HepG2 (cell line): ENCODE data around the gene PCDHB9. TPM values are rescaled to one million over a fixed set of nuclear protein-coding genes. Genes with fewer than 3 reads are reported as not detected.
A peak's percentile ranks its signal among the peaks of the same experiment; 100 is the strongest.

Experiments
- ATAC-seq: fragments of 200-7000 bp; cut with Tn5 transposase; 3 replicates; pipeline ENCODE4 v1.9.1; 2020; ENCODE audit warnings: mild to moderate bottlenecking, moderate library complexity
- BruUV-seq: library from RNA; stranded (reverse); fragments of 400-500 nt; replicated peaks from 2 replicates; lab custom pipeline; 2021; lab: Mats Ljungman, UMichigan
- CTCF ChIA-PET: fragments of 300-600 bp; formaldehyde crosslinking; extraction: SDS; loops from one replicate; lab custom pipeline; 2021; ENCODE audit warnings: low total read pairs, inconsistent platforms, low intra/inter-chr PET ratio; lab: Yijun Ruan, JAX
- POLR2A ChIA-PET: fragments of 350-600 bp; sonication (Branson Sonifier 250); formaldehyde crosslinking; loops from one replicate; lab custom pipeline; 2020; ENCODE audit warnings: antibody characterized with exemption, inconsistent platforms; lab: Yijun Ruan, JAX
- DNase-seq: peaks from one replicate; pipeline ENCODE4 v3.0.0-alpha.2; 2015; ENCODE audit warnings: low spot score
- FAIRE-seq: peaks from 3 replicates; lab custom pipeline; 2011; peaks lifted over from hg19 to GRCh38; lab: Jason Lieb, UNC
- H2AFZ ChIP-seq: one replicate; pipeline ENCODE4 v1.6.1; 2011; ENCODE audit warnings: low read length, inconsistent platforms
- H3K27ac ChIP-seq: fragments of 300-600 bp; 3 replicates; pipeline ENCODE4 v1.8.0; 2011; ENCODE audit warnings: mixed run types, mild to moderate bottlenecking, mixed read lengths, low read length, inconsistent platforms; ENCODE audit not compliant: insufficient read depth; ENCODE audit errors: extremely low read length
- H3K27me3 ChIP-seq, 2 experiments: fragments of 200-600 bp in 1 of 2; 2 replicates in 1 of 2; 3 replicates in 1 of 2; pipeline versions ENCODE4 v1.6.0 to v1.8.0; 2011; ENCODE audit warnings: low read length in 2 of 2, mild to moderate bottlenecking in 2 of 2, moderate library complexity in 2 of 2, inconsistent platforms in 1 of 2; ENCODE audit not compliant: insufficient read depth in 2 of 2, control insufficient read depth in 1 of 2
- H3K36me3 ChIP-seq, 2 experiments: fragments of 200-600 bp in 1 of 2; replicated peaks in 1 of 2; 2 replicates in 1 of 2; 3 replicates in 1 of 2; pipeline versions ENCODE4 v1.5.1 to v1.8.0; 2011; ENCODE audit warnings: low read length in 2 of 2, inconsistent platforms in 1 of 2; ENCODE audit not compliant: insufficient read depth in 2 of 2, control insufficient read depth in 1 of 2
- H3K4me1 ChIP-seq: 2 replicates; pipeline ENCODE4 v1.5.1; 2012; ENCODE audit warnings: low read length, inconsistent platforms; ENCODE audit not compliant: insufficient read depth
- H3K4me2 ChIP-seq: 2 replicates; pipeline ENCODE4 v1.6.0; 2011; ENCODE audit warnings: low read depth, low read length, inconsistent platforms
- H3K4me3 ChIP-seq, 3 experiments: fragments of 200-600 bp in 1 of 3; sonication (generic), shearing (Covaris generic) in 1 of 3; replicated peaks in 1 of 3; 2 replicates each; pipeline ENCODE4 v1.5.1; 2011 to 2016; ENCODE audit warnings: low read length in 3 of 3, inconsistent platforms in 2 of 3, low read depth in 2 of 3, mild to moderate bottlenecking in 2 of 3, control low read depth in 1 of 3, mixed read lengths in 1 of 3; ENCODE audit not compliant: insufficient read depth in 1 of 3
- H3K79me2 ChIP-seq: one replicate; pipeline ENCODE4 v1.6.1; 2011; ENCODE audit warnings: low read length, inconsistent platforms; ENCODE audit not compliant: insufficient read depth
- H3K9ac ChIP-seq: 2 replicates; pipeline ENCODE4 v1.6.0; 2011; ENCODE audit warnings: mild to moderate bottlenecking, low read depth, low read length, inconsistent platforms; ENCODE audit not compliant: insufficient read depth
- H3K9me3 ChIP-seq: 2 replicates; pipeline ENCODE4 v1.5.1; 2012; ENCODE audit warnings: mild to moderate bottlenecking, low read length
- H4K20me1 ChIP-seq: 2 replicates; pipeline ENCODE4 v1.6.0; 2011; ENCODE audit warnings: inconsistent platforms, mild to moderate bottlenecking, low read length, moderate library complexity; ENCODE audit not compliant: insufficient read depth
- CTCF ChIP-seq: sonication (generic); formaldehyde crosslinking; IDR thresholded peaks from 2 replicates; pipeline ENCODE4 v1.5.0; 2020; ENCODE audit warnings: mild to moderate bottlenecking, missing genetic modification reagents, moderate library complexity
- FOSL1 ChIP-seq: sonication (generic); formaldehyde crosslinking; IDR thresholded peaks from 2 replicates; pipeline ENCODE4 v1.9.0; 2021; ENCODE audit warnings: missing genetic modification reagents, borderline replicate concordance
- HINFP ChIP-seq: sonication (generic); formaldehyde crosslinking; IDR thresholded peaks from 2 replicates; pipeline ENCODE4 v1.4.0; 2020; ENCODE audit warnings: low read depth, mild to moderate bottlenecking, missing genetic modification reagents
- HMGXB4 ChIP-seq, 2 experiments: sonication (generic) in 1 of 2; formaldehyde crosslinking in 1 of 2; IDR thresholded peaks; 2 replicates each; pipeline versions ENCODE4 v1.4.0 to v1.6.1; 2018 to 2020; ENCODE audit warnings: missing genetic modification reagents in 2 of 2, borderline replicate concordance in 1 of 2, low read depth in 1 of 2, mild to moderate bottlenecking in 1 of 2, missing biosample characterization in 1 of 2
- JDP2 ChIP-seq: sonication (generic); formaldehyde crosslinking; IDR thresholded peaks from 2 replicates; pipeline ENCODE4 v1.8.1; 2022; ENCODE audit warnings: missing genetic modification reagents, borderline replicate concordance
- NR2F1 ChIP-seq, 2 experiments: fragments of 450-650 bp in 1 of 2; formaldehyde crosslinking in 1 of 2; IDR thresholded peaks; 2 replicates each; pipeline versions ENCODE4 v1.5.0 to v1.6.1; 2016 to 2020; ENCODE audit warnings: mild to moderate bottlenecking in 1 of 2, missing compliant biosample characterization in 1 of 2, missing genetic modification reagents in 1 of 2, moderate library complexity in 1 of 2
- RFX1 ChIP-seq: fragments of 450-650 bp; IDR thresholded peaks from 2 replicates; pipeline ENCODE4 v1.6.1; 2017
- SMC3 ChIP-seq: IDR thresholded peaks from 2 replicates; pipeline ENCODE4 v1.6.1; 2011; ENCODE audit warnings: low read length, improper control_type of control experiment
- SSRP1 ChIP-seq: IDR thresholded peaks from 2 replicates; pipeline ENCODE4 v1.6.1; 2016; ENCODE audit warnings: control low read depth
- STAG1 ChIP-seq: sonication (generic); formaldehyde crosslinking; IDR thresholded peaks from 2 replicates; pipeline ENCODE4 v1.4.0; 2020; ENCODE audit warnings: missing genetic modification reagents
- ZNF235 ChIP-seq: sonication (generic); formaldehyde crosslinking; IDR thresholded peaks from 2 replicates; pipeline ENCODE4 v1.8.1; 2023; ENCODE audit warnings: mild to moderate bottlenecking, missing genetic modification reagents, borderline replicate concordance
- ZNF317 ChIP-seq: sonication (generic); formaldehyde crosslinking; IDR thresholded peaks from 2 replicates; pipeline ENCODE4 v1.5.0; 2020; ENCODE audit warnings: mild to moderate bottlenecking, missing genetic modification reagents
- ZNF362 ChIP-seq: sonication (generic); formaldehyde crosslinking; IDR thresholded peaks from 2 replicates; pipeline ENCODE4 v1.4.0; 2020; ENCODE audit warnings: missing genetic modification reagents, mild to moderate bottlenecking, borderline replicate concordance
- ZNF652 ChIP-seq: IDR thresholded peaks from 2 replicates; pipeline ENCODE4 v1.6.1; 2016; ENCODE audit warnings: low read depth, borderline replicate concordance
- ZNF674 ChIP-seq: sonication (generic); formaldehyde crosslinking; IDR thresholded peaks from 2 replicates; pipeline ENCODE4 v1.5.0; 2020; ENCODE audit warnings: low read depth, mild to moderate bottlenecking, missing genetic modification reagents
- ZNF713 ChIP-seq: sonication (generic); formaldehyde crosslinking; IDR thresholded peaks from 2 replicates; pipeline ENCODE4 v1.4.0; 2020; ENCODE audit warnings: mild to moderate bottlenecking, missing genetic modification reagents
- ZSCAN21 ChIP-seq: sonication (generic); formaldehyde crosslinking; IDR thresholded peaks from 2 replicates; pipeline ENCODE4 v1.8.0; 2022; ENCODE audit warnings: mild to moderate bottlenecking, missing genetic modification reagents, moderate library complexity, borderline replicate concordance
- WGBS: methylation state at CpG from one replicate; pipeline ENCODE4 v1.1.6; 2017; ENCODE audit warnings: low lambda C conversion rate; 5-methylcytosine and 5-hydroxymethylcytosine counted together
- in situ Hi-C: cut with HindIII; loops from 2 replicates; pipeline ENCODE4 v1.10.0; 2017; ENCODE audit warnings: low pct_unique_long_range_greater_than_20kb; ENCODE audit not compliant: extremely low pct_ligation_motif_present
- intact Hi-C: fragments of 100-400 bp; cut with micrococcal nuclease; formaldehyde crosslinking; loops from one replicate; pipeline ENCODE4 v1.10.0; 2022; ENCODE audit not compliant: unreplicated experiment
- polyA plus RNA-seq, 8 experiments: library from polyadenylated mRNA; depleted of rRNA in 3 of 8; stranded (reverse) in 7 of 8; unstranded in 1 of 8; fragments of >200 nt; fragmentation: Illumina TruSeq in 4 of 8; extraction: Trizol in 4 of 8; gene quantifications; 2 replicates each; pipeline versions ENCODE4 v1.2.1 to v1.2.3, GENCODE V29; 2011 to 2016; ENCODE audit warnings: low read depth in 4 of 8, missing spikeins in 1 of 8, mixed read lengths in 1 of 8; ENCODE audit not compliant: insufficient read depth in 1 of 8
- total RNA-seq, 5 experiments: library from RNA; depleted of rRNA; stranded (reverse); fragments of >200 nt; fragmentation: Illumina TruSeq; extraction: Trizol; gene quantifications; 2 replicates each; pipeline ENCODE4 v1.2.3, GENCODE V29; 2016; ENCODE audit warnings: low read depth in 1 of 5

PCDHB9 gene
- total and polyA plus RNA-seq, 2 of the 13 experiments (the other 11 are each of a cell fraction or from before 2014, with no cell fraction given): 0.17 to 0.18 TPM

- peak within 1 kb of the TSS; percentile 91 for H2AFZ ChIP-seq
- ChIA-PET CTCF (interaction anchor here (1.1 to 2.1 kb wide), 5 partner anchors 301 to 344 kb away, joined by 4 to 14 read pairs (median 5); no protein-coding TSS in a partner anchor), POLR2A (interaction anchor here (0.6 to 0.9 kb wide), 2 partner anchors 341 kb away, joined by 3 to 4 read pairs; no protein-coding TSS in a partner anchor)
- ATAC-seq (peak; percentile 92), DNase-seq (peak; percentile 45), FAIRE-seq (peak; percentile 60)
- peak within 1 kb of the TSS; percentile 45 for H3K9ac ChIP-seq
- H3K27ac ChIP-seq: no peak within 1 kb of the TSS
- no peaks in the 10 kb centered on the region for H3K9me3 ChIP-seq
- peaks cover 3 to 4% of the 10 kb centered on the region in 2 experiments; a peak in 3 of 5 replicates for H3K27me3 ChIP-seq
- no peaks in the 10 kb centered on the region for H3K79me2 ChIP-seq
- H3K4me1 ChIP-seq: 0 out of 2 replicates have a peak, but pooled peaks cover 7% of the 10 kb centered on the region
- H3K4me2 ChIP-seq: peak within 1 kb of the TSS; percentile 80
- TSS peak; percentile 52 for BruUV-seq
- H3K36me3 ChIP-seq: no peaks in the 10 kb centered on the region
- WGBS: 11% methylated on average over 15 of the region's 15 CpGs
- in situ Hi-C loops (loop anchor here (5.0 kb wide), 1 partner anchor 339 kb away; no protein-coding TSS in a partner anchor), intact Hi-C loops (loop anchor here (1.0 to 5.0 kb wide), 2 partner anchors 299 to 341 kb away; no protein-coding TSS in a partner anchor)
- TF ChIP-seq ZNF235 (no peak), ZNF713 (CRISPR knock-in tag) (no peak), ZNF652 (CRISPR knock-in tag) (no peak), ZSCAN21 (CRISPR knock-in tag) (no peak), FOSL1 (CRISPR knock-in tag) (no peak), HMGXB4 (CRISPR knock-in tag; IDR thresholded peaks at IDR 0.05; ENCODE audit: borderline replicate concordance in 1 of 2, low read depth in 1 of 2) (0 out of 4 replicates have a peak, but pooled peaks of 1 of the 2 experiments have one; percentile 24), RFX1 (no peak), NR2F1 (CRISPR knock-in tag; IDR thresholded peaks at IDR 0.05) (no peak), ZNF317 (no peak), CTCF (peak; percentile 65), ZNF674 (no peak), HINFP (CRISPR knock-in tag) (no peak), ZNF362 (CRISPR knock-in tag) (peak; percentile 49; the same call in 1 of the 2 replicates), JDP2 (CRISPR knock-in tag) (no peak), STAG1 (CRISPR knock-in tag) (peak; percentile 57), SSRP1 (no peak), SMC3 (peak; percentile 31; the same call in 1 of the 2 replicates)
- H4K20me1 ChIP-seq: no peaks in the 10 kb centered on the region
- H3K4me3 ChIP-seq: peak within 1 kb of the TSS; percentile 41 to 57 (median 52)
Observed at GRCh38 chr5:141223112-141223783, 36.3 kb downstream of the PCDHB9 start, which contains the start of gene PCDHB14. Gene PCDHB14 (plus strand): TSS chr5:141223343. CDS start chr5:141223506, 163 bp downstream.
